T-helper 1 cell treated with Interleukin-12 subunit alpha and Interleukin-12 subunit beta and Interleukin-4 antibody, amounts not matched to agents 30 μg/mL and 1 μg/mL, for 36 hours (primary cell): ENCODE data around the gene ZSCAN16.

Experiments
- H3K27ac Mint-ChIP-seq: one replicate; pipeline ENCODE4 v1.8.0; 2021; ENCODE audit warnings: mild to moderate bottlenecking, mixed read lengths
- H3K27me3 Mint-ChIP-seq: one replicate; pipeline ENCODE4 v1.8.0; 2021; ENCODE audit warnings: low read depth, mixed read lengths
- H3K36me3 Mint-ChIP-seq: one replicate; pipeline ENCODE4 v1.8.0; 2021; ENCODE audit warnings: low read depth, mixed read lengths
- H3K4me1 Mint-ChIP-seq: one replicate; pipeline ENCODE4 v1.8.0; 2021; ENCODE audit warnings: low read depth, mixed read lengths
- H3K4me3 Mint-ChIP-seq: one replicate; pipeline ENCODE4 v1.8.0; 2021; ENCODE audit warnings: mild to moderate bottlenecking, moderate library complexity, mixed read lengths
- H3K9me3 Mint-ChIP-seq: one replicate; pipeline ENCODE4 v1.8.0; 2021; ENCODE audit warnings: mixed read lengths

Gene ZSCAN16

GRCh38 chr6:28140616-28141015 is 16.2 kb downstream of the ZSCAN16 start:
- peaks cover 20% of the 10 kb centered on the region for H3K36me3 Mint-ChIP-seq
- H3K4me3 Mint-ChIP-seq = peak overlapping the region; percentile 95
- peaks cover 47% of the 10 kb centered on the region for H3K4me1 Mint-ChIP-seq
- H3K27ac Mint-ChIP-seq = peak overlapping the region; percentile 58
- H3K27me3 Mint-ChIP-seq = no peaks in the 10 kb centered on the region
- no peaks in the 10 kb centered on the region for H3K9me3 Mint-ChIP-seq

- H3K4me1 Mint-ChIP-seq = peaks cover 41% of the 10 kb centered on the region
- peak within 1 kb of the TSS; percentile 95 for H3K4me3 Mint-ChIP-seq
- H3K9me3 Mint-ChIP-seq = no peaks in the 10 kb centered on the region
- peak within 1 kb of the TSS; percentile 91 for H3K27ac Mint-ChIP-seq
- H3K27me3 Mint-ChIP-seq = no peaks in the 10 kb centered on the region
- H3K36me3 Mint-ChIP-seq = peaks cover 22% of the 10 kb centered on the region
Observed at GRCh38 chr6:28141500-28142329, 17.3 kb downstream of the ZSCAN16 start, which contains the start of gene ZKSCAN8. TSS of gene ZKSCAN8 (plus strand) at chr6:28141883. CDS start at chr6:28148408, 6,525 bp downstream.

GRCh38 chr6:28142446-28142845 is 18.0 kb downstream of the ZSCAN16 start:
- peaks cover 21% of the 10 kb centered on the region for H3K36me3 Mint-ChIP-seq
- H3K4me1 Mint-ChIP-seq = peaks cover 39% of the 10 kb centered on the region
- no peaks in the 10 kb centered on the region for H3K27me3 Mint-ChIP-seq
- H3K27ac Mint-ChIP-seq = peak overlapping the region; percentile 91
- peak overlapping the region; percentile 95 for H3K4me3 Mint-ChIP-seq
- no peaks in the 10 kb centered on the region for H3K9me3 Mint-ChIP-seq

- no peak overlapping the region for H3K4me3 Mint-ChIP-seq
- H3K27ac Mint-ChIP-seq = no peak overlapping the region
- peaks cover 41% of the 10 kb centered on the region for H3K36me3 Mint-ChIP-seq
- peaks cover 3% of the 10 kb centered on the region for H3K9me3 Mint-ChIP-seq
- no peaks in the 10 kb centered on the region for H3K27me3 Mint-ChIP-seq
- H3K4me1 Mint-ChIP-seq = peaks cover 33% of the 10 kb centered on the region
Observed at GRCh38 chr6:28145231-28145630, 20.8 kb downstream of the ZSCAN16 start.

- no peak overlapping the region for H3K27ac Mint-ChIP-seq
- no peak overlapping the region for H3K4me3 Mint-ChIP-seq
- H3K27me3 Mint-ChIP-seq = no peaks in the 10 kb centered on the region
- peaks cover 5% of the 10 kb centered on the region for H3K4me1 Mint-ChIP-seq
- H3K36me3 Mint-ChIP-seq = peaks cover 86% of the 10 kb centered on the region
- peaks cover 47% of the 10 kb centered on the region for H3K9me3 Mint-ChIP-seq
Observed at GRCh38 chr6:28152531-28152930, 28.1 kb downstream of the ZSCAN16 start.

- Mint-ChIP-seq H3K36me3 (peaks cover 83% of the 10 kb centered on the region), H3K4me3 (no peak overlapping the region)
Observed at GRCh38 chr6:28153546-28153945, 29.1 kb downstream of the ZSCAN16 start.

GRCh38 chr6:28154357-28154756 is 29.9 kb downstream of the ZSCAN16 start:
- H3K27me3 Mint-ChIP-seq = no peaks in the 10 kb centered on the region
- H3K36me3 Mint-ChIP-seq = peaks cover 84% of the 10 kb centered on the region
- peaks cover 55% of the 10 kb centered on the region for H3K9me3 Mint-ChIP-seq
- no peak overlapping the region for H3K27ac Mint-ChIP-seq
- H3K4me3 Mint-ChIP-seq = no peak overlapping the region
- H3K4me1 Mint-ChIP-seq = peaks cover 1% of the 10 kb centered on the region

More at GRCh38 chr6:28153546-28153945, 29.1 kb downstream of the ZSCAN16 start:
- peaks cover 48% of the 10 kb centered on the region for H3K9me3 Mint-ChIP-seq
- peaks cover 4% of the 10 kb centered on the region for H3K4me1 Mint-ChIP-seq
- H3K27me3 Mint-ChIP-seq = no peaks in the 10 kb centered on the region
- no peak overlapping the region for H3K27ac Mint-ChIP-seq

GRCh38 chr6:28158318-28158717 is 33.9 kb downstream of the ZSCAN16 start:
- peaks cover 53% of the 10 kb centered on the region for H3K9me3 Mint-ChIP-seq
- peaks cover 11% of the 10 kb centered on the region for H3K4me1 Mint-ChIP-seq
- H3K4me3 Mint-ChIP-seq = no peak overlapping the region
- peaks cover 68% of the 10 kb centered on the region for H3K36me3 Mint-ChIP-seq
- H3K27me3 Mint-ChIP-seq = no peaks in the 10 kb centered on the region
- H3K27ac Mint-ChIP-seq = no peak overlapping the region

- Mint-ChIP-seq H3K27me3 (no peaks in the 10 kb centered on the region), H3K36me3 (peaks cover 60% of the 10 kb centered on the region), H3K27ac (no peak overlapping the region), H3K4me3 (no peak overlapping the region), H3K9me3 (peaks cover 45% of the 10 kb centered on the region), H3K4me1 (peaks cover 11% of the 10 kb centered on the region)
Observed at GRCh38 chr6:28159029-28159607, 34.7 kb downstream of the ZSCAN16 start.

GRCh38 chr6:28160233-28160632 is 35.8 kb downstream of the ZSCAN16 start:
- H3K4me1 Mint-ChIP-seq = peaks cover 11% of the 10 kb centered on the region
- peaks cover 34% of the 10 kb centered on the region for H3K9me3 Mint-ChIP-seq
- H3K36me3 Mint-ChIP-seq = peaks cover 49% of the 10 kb centered on the region
- no peaks in the 10 kb centered on the region for H3K27me3 Mint-ChIP-seq
- H3K4me3 Mint-ChIP-seq = no peak overlapping the region
- no peak overlapping the region for H3K27ac Mint-ChIP-seq

GRCh38 chr6:28161410-28162079 is 37.1 kb downstream of the ZSCAN16 start:
- Mint-ChIP-seq H3K4me1 (peaks cover 11% of the 10 kb centered on the region), H3K27me3 (no peaks in the 10 kb centered on the region), H3K4me3 (peak overlapping the region; percentile 21), H3K36me3 (peaks cover 38% of the 10 kb centered on the region), H3K27ac (peak overlapping the region; percentile 5), H3K9me3 (peaks cover 28% of the 10 kb centered on the region)

- Mint-ChIP-seq H3K9me3 (peaks cover 15% of the 10 kb centered on the region), H3K4me1 (peaks cover 11% of the 10 kb centered on the region), H3K27ac (no peak overlapping the region)
Observed at GRCh38 chr6:28165563-28165962, 41.2 kb downstream of the ZSCAN16 start.

GRCh38 chr6:28167068-28167467 is 42.7 kb downstream of the ZSCAN16 start:
- peaks cover 4% of the 10 kb centered on the region for H3K4me1 Mint-ChIP-seq
- no peak overlapping the region for H3K4me3 Mint-ChIP-seq
- no peak overlapping the region for H3K27ac Mint-ChIP-seq

More at GRCh38 chr6:28165563-28165962, 41.2 kb downstream of the ZSCAN16 start:
- Mint-ChIP-seq H3K36me3 (peaks cover 11% of the 10 kb centered on the region), H3K27me3 (no peaks in the 10 kb centered on the region), H3K4me3 (no peak overlapping the region)

GRCh38 chr6:28167926-28168325 is 43.5 kb downstream of the ZSCAN16 start:
- Mint-ChIP-seq H3K36me3 (no peaks in the 10 kb centered on the region), H3K9me3 (peaks cover 2% of the 10 kb centered on the region), H3K27ac (no peak overlapping the region), H3K4me3 (no peak overlapping the region), H3K4me1 (no peaks in the 10 kb centered on the region), H3K27me3 (no peaks in the 10 kb centered on the region)

More at GRCh38 chr6:28167068-28167467, 42.7 kb downstream of the ZSCAN16 start:
- H3K36me3 Mint-ChIP-seq = peaks cover 3% of the 10 kb centered on the region
- H3K9me3 Mint-ChIP-seq = peaks cover 6% of the 10 kb centered on the region
- no peaks in the 10 kb centered on the region for H3K27me3 Mint-ChIP-seq
